Mucosa of descending colon (tissue), 3 donors: Measurements from ENCODE around the gene IFTAP. TPM values are rescaled to one million over a fixed set of nuclear protein-coding genes. Genes with fewer than 3 reads are reported as not detected.

Experiments used
- ATAC-seq: fragments of 200-7000 bp; cut with Tn5 transposase; one replicate; pipeline ENCODE4 v1.9.1; 2020; ENCODE audit warnings: mild to moderate bottlenecking, moderate library complexity
- DNase-seq, 3 donors: peaks; one replicate each; pipeline ENCODE4 v3.0.0-alpha.2; 2020
- H3K36me3 ChIP-seq: fragments of 200-600 bp; one replicate; pipeline ENCODE4 v1.8.0; 2021; ENCODE audit warnings: low read depth, mild to moderate bottlenecking
- H3K4me1 ChIP-seq: fragments of 200-600 bp; one replicate; pipeline ENCODE4 v1.8.0; 2021; ENCODE audit warnings: low read depth, mild to moderate bottlenecking
- H3K4me3 ChIP-seq: fragments of 200-600 bp; one replicate; pipeline ENCODE4 v1.8.0; 2021; ENCODE audit warnings: mild to moderate bottlenecking
- H3K9me3 ChIP-seq: fragments of 200-600 bp; one replicate; pipeline ENCODE4 v1.8.0; 2021; ENCODE audit warnings: mild to moderate bottlenecking
- intact Hi-C, 2 donors: fragments of 100-400 bp; cut with DNase I in 1 of 2; cut with micrococcal nuclease in 1 of 2; formaldehyde crosslinking; loops; one replicate each; pipeline versions ENCODE4 v1.11.0 to v1.11.1; 2022; cut with DNase I, micrococcal nuclease
- total RNA-seq, 3 donors: library from RNA; stranded (reverse); fragmentation: NEBNext Ultra II Directional in 2 of 3; extraction: Animal tissue kit (Norgen Biotek cat#: 25700) in 2 of 3; gene quantifications; one replicate each; pipeline versions ENCODE4 v1.2.1 to v1.2.4, GENCODE V29; 2021 to 2023
- TF ChIP-seq, protein P1 (sequence below): fragments of 200-600 bp; IDR thresholded peaks from one replicate; pipeline ENCODE4 v1.8.0; 2022; ENCODE audit warnings: antibody characterized with exemption, mild to moderate bottlenecking
- donor health status: DM: no; HTN: no; CAD: no; lungs with moderate emphysema.
- donor health status: DM: no; HTN: no; CAD: no.
- donor health status: DM: no; HTN: yes; CAD: no.

IFTAP gene
- total RNA-seq, 3 donors from 2014 or later: 4.5 to 23.0 (median 9.3) TPM

- no peaks in the 10 kb centered on the region for H3K9me3 ChIP-seq
- DNase-seq (no peak), ATAC-seq (no peak)
- no peaks in the 10 kb centered on the region for H3K4me1 ChIP-seq
- no peaks in the 10 kb centered on the region for H3K36me3 ChIP-seq
- TF ChIP-seq, protein P1, sequence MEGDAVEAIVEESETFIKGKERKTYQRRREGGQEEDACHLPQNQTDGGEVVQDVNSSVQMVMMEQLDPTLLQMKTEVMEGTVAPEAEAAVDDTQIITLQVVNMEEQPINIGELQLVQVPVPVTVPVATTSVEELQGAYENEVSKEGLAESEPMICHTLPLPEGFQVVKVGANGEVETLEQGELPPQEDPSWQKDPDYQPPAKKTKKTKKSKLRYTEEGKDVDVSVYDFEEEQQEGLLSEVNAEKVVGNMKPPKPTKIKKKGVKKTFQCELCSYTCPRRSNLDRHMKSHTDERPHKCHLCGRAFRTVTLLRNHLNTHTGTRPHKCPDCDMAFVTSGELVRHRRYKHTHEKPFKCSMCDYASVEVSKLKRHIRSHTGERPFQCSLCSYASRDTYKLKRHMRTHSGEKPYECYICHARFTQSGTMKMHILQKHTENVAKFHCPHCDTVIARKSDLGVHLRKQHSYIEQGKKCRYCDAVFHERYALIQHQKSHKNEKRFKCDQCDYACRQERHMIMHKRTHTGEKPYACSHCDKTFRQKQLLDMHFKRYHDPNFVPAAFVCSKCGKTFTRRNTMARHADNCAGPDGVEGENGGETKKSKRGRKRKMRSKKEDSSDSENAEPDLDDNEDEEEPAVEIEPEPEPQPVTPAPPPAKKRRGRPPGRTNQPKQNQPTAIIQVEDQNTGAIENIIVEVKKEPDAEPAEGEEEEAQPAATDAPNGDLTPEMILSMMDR: no peak
- intact Hi-C loops: no loop called here
- H3K4me3 ChIP-seq: no peak overlapping the region
Observed at GRCh38 chr11:36609383-36609782, 15.1 kb downstream of the IFTAP start.

GRCh38 chr11:36615826-36616225, 21.5 kb downstream of the IFTAP start:
- Histone ChIP-seq H3K4me1 (no peaks in the 10 kb centered on the region), H3K9me3 (no peaks in the 10 kb centered on the region), H3K4me3 (no peak overlapping the region), H3K36me3 (no peaks in the 10 kb centered on the region)
- intact Hi-C loops: no loop called here
- no peak for ATAC-seq
- no peak for DNase-seq
- TF ChIP-seq, protein P1: no peak

DNA sequence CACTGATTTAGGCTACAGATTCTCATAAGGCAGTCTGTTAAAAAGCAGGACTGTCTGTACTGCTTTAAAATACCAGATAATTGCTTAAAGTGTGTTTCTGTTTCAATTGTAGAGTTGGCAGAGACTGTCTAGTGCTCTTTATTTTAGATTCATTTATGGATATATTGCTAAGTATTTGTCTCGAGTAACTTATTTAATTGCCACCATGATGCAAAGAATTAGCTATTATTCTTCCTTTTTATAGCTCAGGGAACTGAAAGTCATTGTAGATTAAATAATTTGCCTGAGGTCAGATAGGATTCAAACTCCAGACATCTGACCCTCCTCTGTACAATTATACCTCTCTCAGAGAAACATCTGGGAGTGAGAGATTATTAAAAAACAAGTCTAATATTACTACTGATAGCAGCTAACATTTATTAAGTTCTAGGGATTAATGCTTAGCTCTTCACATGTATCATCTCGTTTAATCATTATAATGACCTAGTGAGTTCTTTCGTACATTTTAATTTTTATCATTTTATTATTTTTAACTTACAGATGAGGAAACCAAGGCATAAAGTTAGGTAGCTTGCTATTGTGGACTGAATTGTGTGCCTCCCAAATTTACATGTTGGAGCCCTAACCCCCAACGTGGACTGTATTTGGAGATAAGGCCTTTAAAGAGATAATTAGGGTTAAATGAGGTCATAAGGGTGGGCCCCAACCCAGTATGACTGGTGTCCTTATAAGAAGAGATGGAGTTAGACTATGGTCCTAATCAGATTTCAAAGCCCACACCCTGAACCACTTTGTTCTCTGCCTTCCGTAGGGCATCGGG, 23.5 kb downstream of the IFTAP start:
- TF ChIP-seq, protein P1: no peak
- Histone ChIP-seq H3K4me3 (no peak overlapping the region), H3K36me3 (no peaks in the 10 kb centered on the region), H3K9me3 (no peaks in the 10 kb centered on the region), H3K4me1 (no peaks in the 10 kb centered on the region)
- DNase-seq (no peak), ATAC-seq (no peak)
- intact Hi-C loops: no loop called here

DNA sequence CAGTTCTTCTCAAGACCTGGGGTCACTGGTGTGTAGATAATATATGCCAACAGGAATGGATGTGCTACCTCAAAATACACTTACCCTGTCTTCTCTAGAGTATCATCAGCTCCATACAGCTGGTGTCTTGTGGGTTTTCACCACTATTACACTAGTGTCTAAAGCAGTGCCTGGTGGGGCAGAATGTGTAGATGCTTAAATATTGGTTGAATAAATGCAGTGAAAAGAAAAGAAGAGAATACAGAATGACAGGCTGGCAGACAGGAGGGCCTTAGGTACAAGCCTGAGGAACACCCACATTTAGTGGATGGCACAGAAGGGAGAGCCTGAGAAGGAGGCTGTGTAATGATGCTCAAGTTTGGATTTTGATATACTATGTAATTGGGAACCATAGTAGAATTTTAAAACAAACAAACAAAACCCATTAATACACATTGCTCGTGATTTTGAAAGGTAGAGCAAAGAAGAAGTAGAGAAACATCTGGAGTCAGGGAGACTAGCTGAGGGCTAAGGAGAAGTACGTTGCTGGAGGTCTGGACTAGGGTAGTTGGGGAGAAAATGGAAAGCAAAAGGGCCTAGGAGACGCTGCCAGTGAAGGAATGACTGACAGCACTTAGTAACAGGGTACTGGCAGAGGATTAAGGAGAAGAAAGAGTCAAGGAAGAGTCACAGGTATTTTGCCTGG, 24.2 kb downstream of the IFTAP start:
- ATAC-seq: no peak
- no peaks in the 10 kb centered on the region for H3K4me1 ChIP-seq
- no peaks in the 10 kb centered on the region for H3K36me3 ChIP-seq
- H3K9me3 ChIP-seq: no peaks in the 10 kb centered on the region
- TF ChIP-seq, protein P1: no peak
- no peak for DNase-seq
- H3K4me3 ChIP-seq: no peak overlapping the region
- intact Hi-C loops: no loop called here

- Histone ChIP-seq H3K4me1 (no peaks in the 10 kb centered on the region), H3K4me3 (no peak overlapping the region), H3K36me3 (no peaks in the 10 kb centered on the region), H3K9me3 (no peaks in the 10 kb centered on the region)
- ATAC-seq (no peak), DNase-seq (no peak)
- intact Hi-C loops: no loop called here
- TF ChIP-seq, protein P1: no peak
Observed at GRCh38 chr11:36619502-36619901, 25.2 kb downstream of the IFTAP start.
